Measurements from ENCODE around the gene SARDH.
"Not testable (repeated sequence)": the region's sequence is repeated elsewhere in the genome, so short reads cannot be mapped to it uniquely, and the experiment has no call there.

The SARDH gene

GRCh38 chr9:133754688-133755227, 16.6 kb upstream of the SARDH start:
- DNase-seq = no peak

- no peak for DNase-seq
These were observed 16.0 kb upstream of the SARDH start for GRCh38 chr9:133754187-133754586.

- no peak for DNase-seq
These were observed 14.7 kb upstream of the SARDH start for GRCh38 chr9:133752739-133753446.

GRCh38 chr9:133750982-133751649, 13.0 kb upstream of the SARDH start:
- no peak for DNase-seq

GRCh38 chr9:133747309-133747708, 9.2 kb upstream of the SARDH start:
- no peak for DNase-seq

- not testable (repeated sequence) for DNase-seq
These were observed 6.4 kb upstream of the SARDH start for GRCh38 chr9:133744528-133744927.

- DNase-seq = peak; percentile 78
These were observed 4.8 kb upstream of the SARDH start for GRCh38 chr9:133742849-133743444.

GRCh38 chr9:133742251-133742650, 4.1 kb upstream of the SARDH start:
- DNase-seq = no peak

GRCh38 chr9:133741716-133742115, 3.6 kb upstream of the SARDH start:
- DNase-seq = no peak

GRCh38 chr9:133740911-133741310, 2.8 kb upstream of the SARDH start:
- DNase-seq = no peak

- DNase-seq = no peak
These were observed 1.5 kb upstream of the SARDH start for GRCh38 chr9:133739408-133740280.

GRCh38 chr9:133738640-133739225, 581 bp upstream of the SARDH start:
- no peak for DNase-seq

- no peak for DNase-seq
These were observed 930 bp downstream of the SARDH start for GRCh38 chr9:133737071-133737773.

GRCh38 chr9:133735931-133736330, 2.2 kb downstream of the SARDH start:
- DNase-seq = peak; percentile 50

- DNase-seq = no peak
These were observed 2.8 kb downstream of the SARDH start for GRCh38 chr9:133735415-133735775.

GRCh38 chr9:133734590-133735414, 3.4 kb downstream of the SARDH start:
- DNase-seq = no peak

GRCh38 chr9:133733796-133734533, 4.2 kb downstream of the SARDH start:
- no peak for DNase-seq

GRCh38 chr9:133733421-133733795, 4.7 kb downstream of the SARDH start:
- no peak for DNase-seq

- no peak for DNase-seq
These were observed 5.3 kb downstream of the SARDH start for GRCh38 chr9:133732639-133733408.
